ENCODE data around the gene REEP5. TPM values are rescaled to one million over a fixed set of nuclear protein-coding genes. Genes with fewer than 3 reads are reported as not detected.

Gene REEP5
- total RNA-seq, 1 experiment from 2014 or later: 46.2 TPM

GRCh38 chr5:112940670-112941069 is 18.6 kb upstream of the REEP5 start:
- H2BK5ac ChIP-seq (ENCODE audit: insufficient read length, low read length): no peak overlapping the region
- no peak overlapping the region for H2BK12ac ChIP-seq (ENCODE audit: insufficient read length, low read depth, low read length)
- no peak overlapping the region for H3K14ac ChIP-seq (ENCODE audit: insufficient read depth, low read length)
- no peaks in the 10 kb centered on the region for H3K79me1 ChIP-seq (ENCODE audit: insufficient read depth, low read depth, low read length, poor library complexity, severe bottlenecking)
- no CpG with 5 or more reads among the region's 2 CpGs for WGBS (ENCODE audit: extremely low coverage, insufficient read length, low lambda C conversion rate)
- H2BK20ac ChIP-seq (ENCODE audit: low read depth, low read length, poor library complexity, severe bottlenecking): no peak overlapping the region
- Mint-ChIP-seq H3K4me3 (no peak overlapping the region), H3K27ac (no peak overlapping the region; a peak in 1 of 7 replicates), H3K9me3 (no peaks in the 10 kb centered on the region), H3K27me3 (ENCODE audit: low read depth) (no peaks in the 10 kb centered on the region), H3K36me3 (ENCODE audit: insufficient read depth in 1 of 3, low read depth in 3 of 3) (no peaks in the 10 kb centered on the region; a peak in 1 of 7 replicates), H3K4me1 (no peaks in the 10 kb centered on the region)
- no peak overlapping the region for H3K4ac ChIP-seq (ENCODE audit: low read depth, low read length)
- no peak for DNase-seq
- H2AK5ac ChIP-seq (ENCODE audit: insufficient read length, low read length): no peak overlapping the region
- no peak overlapping the region for H3K18ac ChIP-seq (ENCODE audit: insufficient read length, low read depth, low read length)
- no peak for TF ChIP-seq CTCF (conservative IDR thresholded peaks at IDR 0.05)
- H3T11ph ChIP-seq (ENCODE audit: low read length): no peak overlapping the region
- no peaks in the 10 kb centered on the region for H3K27me3 ChIP-seq (ENCODE audit: insufficient read depth, low read length)
- H3K56ac ChIP-seq (ENCODE audit: insufficient read length, low read depth, low read length): no peak overlapping the region
- H4K8ac ChIP-seq (replicated peaks; ENCODE audit: insufficient read length, low read depth, low read length): no peak overlapping the region
- H3K4me2 ChIP-seq (ENCODE audit: insufficient read depth, insufficient read length, low read length): no peak overlapping the region
- no peaks in the 10 kb centered on the region for H3K4me1 ChIP-seq (ENCODE audit: insufficient read depth, low read length)
- no peak overlapping the region for H2BK15ac ChIP-seq (ENCODE audit: low read depth, low read length)
- no peak overlapping the region for H3K23ac ChIP-seq (ENCODE audit: insufficient read length, low read depth, low read length)
- H3K27ac ChIP-seq (ENCODE audit: insufficient read length, low read depth, low read length): no peak overlapping the region
- no peaks in the 10 kb centered on the region for H4K20me1 ChIP-seq (ENCODE audit: control insufficient read depth, insufficient read depth, insufficient read length)
- H4K5ac ChIP-seq (ENCODE audit: insufficient read length, low read depth, low read length): no peak overlapping the region
- no peak overlapping the region for H2AFZ ChIP-seq (ENCODE audit: low read length)
- H3K79me2 ChIP-seq (ENCODE audit: insufficient read depth, low read length): no peaks in the 10 kb centered on the region
- H2BK120ac ChIP-seq (ENCODE audit: low read depth, low read length, poor library complexity, severe bottlenecking): no peak overlapping the region
- no peaks in the 10 kb centered on the region for H3K23me2 ChIP-seq (ENCODE audit: insufficient read length, low read depth, low read length, poor library complexity, severe bottlenecking)
- H3K9me3 ChIP-seq (ENCODE audit: control insufficient read depth, low read depth, low read length): no peaks in the 10 kb centered on the region
- H4K91ac ChIP-seq (ENCODE audit: insufficient read length, low read depth, low read length): no peak overlapping the region
- no peak overlapping the region for H3K9ac ChIP-seq (ENCODE audit: extremely low read depth, insufficient read length, low read length)
